NCI-H1930 (cell line): Measurements from ENCODE around the gene DAB2.

Source experiments
- DNase-seq, 2 experiments: peaks; one replicate each; lab custom pipeline; 2025; lab: John Stamatoyannopoulos, UW

Gene DAB2

DNA sequence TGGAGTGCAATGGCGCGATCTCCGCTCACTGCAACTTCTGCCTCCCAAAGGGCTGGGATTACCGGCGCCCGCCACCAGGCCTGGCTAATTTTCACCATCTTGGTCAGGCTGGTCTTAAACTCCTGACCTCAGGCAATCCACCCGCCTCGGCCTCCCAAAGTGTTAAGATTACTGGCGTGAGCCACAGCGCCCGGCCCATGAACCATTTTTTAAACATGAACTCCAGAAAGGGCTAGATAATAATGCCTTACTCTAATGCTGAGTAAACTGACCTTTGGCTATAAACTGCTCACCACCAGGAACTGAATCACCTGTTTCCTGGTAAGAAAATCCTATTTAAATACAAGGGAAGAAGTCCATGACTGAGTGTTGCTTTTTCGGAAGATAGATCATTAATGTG lies 23.2 kb upstream of the DAB2 start:
- no peak for DNase-seq

DNA sequence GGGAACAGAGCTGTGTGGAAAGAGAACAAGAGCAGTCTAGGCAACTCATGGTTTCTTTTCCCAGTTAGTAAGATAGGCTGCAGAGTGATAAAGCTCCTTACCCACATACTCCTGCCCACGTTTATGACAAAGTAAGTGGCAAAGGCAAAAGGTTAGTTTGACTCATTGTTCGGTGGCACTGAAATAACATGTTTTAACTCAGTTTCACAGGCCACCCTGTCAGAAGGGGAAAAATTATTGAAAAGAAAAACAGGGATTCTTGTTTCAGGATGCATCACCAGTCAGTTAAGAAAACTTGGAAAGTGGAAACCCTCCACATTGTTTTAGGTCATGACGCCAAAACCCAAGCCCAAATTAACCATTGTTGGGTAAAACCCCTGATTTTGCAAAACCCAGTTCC lies 22.3 kb upstream of the DAB2 start:
- no peak for DNase-seq

DNA sequence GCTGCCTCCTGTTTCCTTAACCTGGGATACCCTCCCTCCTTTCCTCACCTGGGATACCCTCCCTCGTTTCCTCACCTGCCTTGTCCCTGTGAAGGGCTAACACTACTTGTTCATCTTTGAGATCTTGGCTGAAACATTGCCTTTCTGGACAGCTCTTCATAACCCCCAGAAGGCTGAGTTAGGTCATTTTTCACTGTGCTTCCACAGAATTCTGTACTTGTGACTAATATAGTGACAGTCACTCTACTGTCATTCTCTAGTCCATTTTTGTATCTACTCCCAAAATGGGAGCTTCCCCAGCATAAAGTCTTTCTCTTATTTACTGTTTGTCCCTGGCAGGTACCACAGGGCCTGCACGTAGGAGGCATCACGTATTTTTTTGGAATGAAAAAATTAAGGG lies 21.5 kb upstream of the DAB2 start:
- no peak for DNase-seq

DNA sequence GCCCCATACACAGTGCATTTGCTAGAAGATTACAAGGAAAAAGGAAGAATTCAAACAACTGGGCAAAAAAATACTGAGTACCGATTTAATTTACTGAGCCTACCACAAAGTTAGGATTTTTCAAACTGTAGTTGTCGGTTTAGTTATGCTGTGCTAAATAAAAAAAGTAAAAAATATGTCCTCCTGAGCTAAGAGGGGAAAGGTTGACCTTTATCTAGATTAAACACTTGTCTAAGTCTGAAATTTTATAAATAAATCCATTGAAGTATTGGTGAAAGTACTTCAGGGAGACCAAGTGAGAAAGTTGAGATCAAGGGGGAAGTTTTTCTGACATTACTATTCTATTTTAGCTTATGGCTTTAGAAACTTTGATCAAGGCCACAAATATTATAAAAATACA lies 19.1 kb upstream of the DAB2 start:
- DNase-seq: no peak

DNA sequence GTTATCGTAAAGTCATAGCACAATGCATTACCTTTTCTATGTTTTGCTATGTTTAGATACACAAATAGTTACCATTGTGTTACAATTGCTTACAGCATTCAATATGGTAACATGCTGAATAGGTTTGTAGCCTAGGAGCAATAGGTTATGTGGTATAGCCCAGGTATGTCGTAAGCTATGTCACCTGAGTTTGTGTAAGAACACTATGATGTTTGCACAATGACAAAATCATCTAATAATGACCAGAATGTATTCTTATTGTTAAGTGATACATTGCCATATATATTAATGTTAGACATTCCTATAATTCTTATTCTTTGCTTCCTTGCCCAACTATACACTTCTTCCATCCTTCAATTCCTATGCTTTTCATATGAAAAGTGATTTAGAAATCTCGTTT lies 18.2 kb upstream of the DAB2 start:
- no peak for DNase-seq

DNA sequence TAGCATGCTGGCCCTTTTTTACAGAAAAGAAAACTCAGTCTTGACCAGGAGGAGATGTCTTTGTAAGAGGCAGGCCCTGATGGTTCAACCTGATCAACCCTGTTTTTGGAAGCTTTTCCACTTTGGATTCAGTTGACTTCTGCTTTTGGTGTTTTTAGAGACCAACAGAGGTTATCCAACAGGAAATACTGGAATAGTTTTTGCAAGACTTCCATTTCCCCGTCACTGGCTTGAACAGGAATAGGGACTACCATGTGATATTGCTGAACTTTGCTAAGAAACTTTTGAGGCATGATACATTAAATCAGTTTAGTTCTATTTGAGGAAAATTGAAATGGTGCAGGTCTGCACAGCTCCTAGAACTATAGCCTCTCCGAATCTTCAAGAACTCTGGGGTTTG lies 17.1 kb upstream of the DAB2 start:
- no peak for DNase-seq

DNA sequence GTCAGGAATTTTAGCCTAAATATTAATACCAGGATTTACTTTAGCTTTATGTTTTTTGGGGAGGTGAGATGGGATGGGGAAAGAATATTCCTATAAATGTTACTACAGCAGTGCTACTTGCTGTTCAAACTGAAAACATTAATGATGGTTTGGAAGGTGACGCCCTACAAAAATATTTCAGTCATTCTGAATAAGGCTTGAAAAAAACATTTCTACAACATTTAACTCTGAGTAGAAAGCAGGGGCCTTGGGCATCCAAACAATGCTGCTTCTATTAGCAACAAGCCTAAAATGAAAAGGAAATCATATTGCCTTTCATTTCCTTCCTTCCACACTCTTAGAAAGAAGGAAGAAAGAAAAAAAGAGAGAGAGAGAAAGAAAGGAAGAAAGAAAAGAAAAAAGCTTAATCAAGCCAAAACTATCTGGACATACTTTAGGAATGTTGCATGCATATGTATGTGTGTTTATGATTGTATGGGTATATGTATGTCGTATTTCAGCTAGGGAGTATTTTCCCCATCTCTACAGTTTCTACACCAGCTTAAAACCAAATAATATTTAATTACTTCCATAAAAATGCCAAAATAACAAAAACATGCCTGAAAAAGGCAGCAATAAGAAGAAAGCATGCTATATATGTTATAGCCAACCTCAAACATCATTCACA lies 16.3 kb upstream of the DAB2 start:
- no peak for DNase-seq

DNA sequence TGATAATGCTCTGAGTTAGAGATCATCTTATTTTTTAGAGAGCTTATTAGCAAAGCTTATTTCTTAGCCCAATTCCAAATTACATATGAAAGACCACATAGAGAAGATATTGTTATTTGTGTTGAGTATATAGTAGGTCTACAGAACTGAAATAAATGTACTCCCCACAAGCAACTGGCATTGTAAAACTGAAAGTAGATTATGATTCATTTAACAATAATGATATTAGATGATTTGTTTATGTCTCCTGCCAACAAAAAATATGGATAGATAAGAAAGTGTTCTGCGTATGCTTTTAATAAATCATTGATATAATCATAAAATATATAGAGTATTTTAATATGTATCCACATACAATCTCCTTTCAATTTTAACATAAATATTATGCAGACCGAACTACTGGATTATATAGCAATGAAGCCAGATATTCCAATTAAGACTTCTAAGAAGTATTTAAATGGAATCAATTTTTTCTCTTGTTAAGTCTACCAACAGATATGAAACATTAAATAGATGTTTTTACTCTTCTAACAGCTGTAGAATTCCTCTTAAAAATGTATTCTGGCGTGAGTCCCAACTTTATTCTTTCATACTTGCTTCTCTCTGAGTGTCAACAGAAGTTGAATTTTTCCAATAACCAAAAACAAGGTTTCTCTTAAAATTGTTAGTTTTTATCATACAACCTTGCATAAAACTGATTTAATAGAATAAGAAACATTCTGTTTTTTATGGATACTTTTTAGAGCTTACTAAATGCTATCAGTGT lies 15.6 kb upstream of the DAB2 start:
- no peak for DNase-seq

DNA sequence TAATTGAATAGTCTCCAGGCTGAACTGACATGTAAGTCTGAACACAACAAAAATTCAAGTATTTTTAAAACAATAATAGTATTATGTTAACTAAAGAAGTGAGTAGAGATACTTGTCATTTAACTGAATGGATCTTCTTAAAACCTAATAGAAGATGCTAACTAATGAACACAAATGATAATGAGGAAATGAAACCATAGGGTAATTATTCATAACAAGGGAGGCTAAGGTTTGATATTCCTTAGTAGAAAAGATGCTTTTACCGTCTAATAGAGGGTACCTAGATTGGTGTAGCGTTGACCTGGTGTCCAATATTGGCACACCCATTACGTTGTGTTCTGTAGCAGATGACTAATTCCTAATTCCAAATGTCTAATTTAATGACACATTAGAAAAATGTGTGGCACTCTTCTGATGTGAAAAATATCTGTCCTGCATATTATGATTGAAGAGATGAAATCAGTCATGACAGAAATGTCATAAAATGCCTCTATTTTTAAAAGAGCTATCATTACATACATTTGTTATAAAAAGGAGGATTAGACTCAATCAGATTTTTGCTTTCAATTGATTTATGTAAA lies 14.9 kb upstream of the DAB2 start:
- no peak for DNase-seq

DNA sequence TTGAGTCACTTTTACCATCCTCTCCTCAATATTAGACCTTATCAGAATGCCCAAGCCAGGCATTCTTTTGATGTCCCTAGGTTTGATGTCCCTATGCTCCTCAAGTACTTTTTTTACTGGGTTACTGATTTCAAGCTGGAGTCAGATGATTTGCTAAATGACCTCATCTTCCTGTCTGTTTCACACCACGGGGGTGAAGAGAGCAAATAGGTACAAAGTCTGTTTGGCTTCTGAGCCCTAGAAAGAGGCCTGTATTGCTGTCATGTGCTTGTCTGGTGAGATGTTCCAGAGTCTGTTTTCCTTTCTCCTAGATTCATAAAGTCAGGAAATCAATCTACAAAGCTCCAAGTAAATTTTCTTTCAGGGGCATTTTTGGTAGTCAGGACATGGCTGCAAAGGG lies 12.7 kb upstream of the DAB2 start:
- no peak for DNase-seq

DNA sequence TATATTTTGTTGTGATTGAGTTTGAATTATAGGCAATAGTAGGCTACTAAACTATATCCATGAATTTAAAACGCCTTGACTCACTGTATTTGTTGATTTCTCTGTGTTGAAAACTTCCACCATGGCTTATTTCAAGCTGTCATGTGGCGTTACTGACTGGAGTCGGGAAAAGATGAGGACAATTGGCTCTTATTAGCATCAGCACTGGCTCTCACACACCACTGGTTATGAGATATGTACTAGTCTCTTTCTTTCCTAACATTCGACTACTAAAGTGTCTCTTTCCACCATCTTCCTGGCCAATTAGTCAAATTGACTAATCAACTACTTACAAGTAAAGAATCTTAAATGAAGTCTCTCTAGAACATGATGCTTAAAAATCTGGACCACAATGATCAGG lies 9.1 kb upstream of the DAB2 start:
- DNase-seq: no peak

DNA sequence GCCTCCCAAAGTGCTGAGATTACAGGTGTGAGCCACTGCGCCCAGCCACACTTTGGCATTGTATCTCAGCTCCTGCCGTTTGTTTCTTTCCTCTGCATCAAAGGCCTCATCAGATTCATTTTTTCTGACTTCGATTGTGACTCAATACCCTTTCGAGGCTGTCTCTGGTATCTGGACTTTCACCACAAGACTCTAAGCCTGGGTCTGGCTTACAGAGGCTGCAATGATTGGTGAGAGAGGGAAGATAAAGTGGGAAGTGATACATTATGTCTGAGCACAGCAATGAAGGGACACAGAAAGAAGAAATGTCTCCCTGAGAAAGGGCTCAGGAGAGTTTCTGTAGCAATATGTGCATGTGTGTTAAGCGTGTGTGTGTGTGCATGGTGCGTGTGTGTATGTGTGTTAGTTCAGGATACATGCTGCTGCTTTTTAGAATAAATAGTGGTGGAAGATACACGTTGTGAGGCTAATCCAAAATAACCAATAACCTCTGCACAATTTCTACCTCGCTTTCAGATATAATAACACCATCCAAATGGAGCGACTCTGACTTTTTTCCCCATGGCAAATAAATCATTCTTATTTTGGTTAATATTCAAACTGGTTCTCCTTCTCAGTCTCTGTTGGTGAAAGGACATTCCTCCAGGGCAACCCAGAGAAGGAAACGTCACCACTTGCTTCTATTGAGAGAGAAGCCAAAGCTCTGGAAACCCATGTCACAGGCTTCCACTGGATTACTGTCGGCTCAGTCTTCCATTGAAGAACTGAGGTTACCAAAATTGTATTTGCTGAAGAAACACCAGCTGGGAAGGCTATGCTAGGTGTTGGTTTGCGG lies 8.1 kb upstream of the DAB2 start:
- DNase-seq: no peak

DNA sequence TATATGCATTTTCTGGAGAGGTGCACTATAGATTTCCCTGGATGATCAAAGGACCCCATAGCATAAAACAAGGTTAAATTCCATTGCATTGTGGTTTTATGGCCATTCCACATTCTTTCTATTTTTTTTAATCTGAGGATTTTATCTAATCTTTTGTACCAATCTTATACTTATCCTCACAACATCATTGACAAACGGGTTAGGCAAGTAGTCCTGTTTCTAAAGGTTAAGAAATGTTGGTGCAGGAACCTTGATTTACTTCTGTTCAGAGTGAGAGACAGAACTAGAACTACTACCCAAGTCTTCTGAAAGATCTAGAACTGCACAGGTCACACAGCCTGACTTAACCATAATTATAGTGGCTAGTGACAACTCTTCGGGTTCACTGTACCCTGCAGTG lies 5.7 kb upstream of the DAB2 start:
- no peak for DNase-seq

DNA sequence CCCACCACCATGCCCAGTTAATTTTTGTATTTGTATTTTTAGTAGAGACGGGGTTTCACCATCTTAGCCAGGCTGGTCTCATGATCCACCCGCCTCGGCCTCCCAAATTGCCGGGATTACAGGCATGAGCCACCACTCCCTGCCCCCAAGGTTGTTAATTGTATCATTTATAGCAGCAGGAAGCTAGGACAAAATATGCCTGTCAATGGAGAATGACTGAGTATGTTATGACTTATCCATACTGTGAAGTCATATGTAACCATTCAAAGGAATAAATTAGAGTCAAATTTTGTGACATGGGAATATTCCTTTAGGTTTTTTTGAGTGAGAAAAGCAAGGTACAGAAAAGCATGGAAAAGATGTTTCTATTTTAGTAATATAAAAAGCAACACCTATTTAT lies 3.9 kb upstream of the DAB2 start:
- no peak for DNase-seq

DNA sequence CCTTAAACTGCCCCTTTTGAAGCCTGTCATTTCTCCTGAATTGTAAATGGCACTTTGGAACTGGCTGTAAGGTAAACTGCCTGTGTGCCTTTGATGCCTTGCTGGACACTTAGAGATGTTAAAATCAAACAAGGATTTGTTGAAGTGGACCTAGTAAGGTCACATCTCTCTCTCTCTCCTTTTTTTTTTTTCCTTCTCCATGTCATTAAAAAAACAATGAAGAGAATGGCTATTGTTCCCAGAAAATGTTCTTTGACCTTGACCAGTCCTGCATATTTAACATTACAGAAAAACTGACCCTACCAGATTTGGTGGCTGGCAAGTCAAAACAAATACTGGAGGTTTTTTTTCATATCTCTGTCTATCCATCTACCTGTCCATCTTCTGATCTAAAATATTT lies 2.9 kb upstream of the DAB2 start:
- no peak for DNase-seq

DNA sequence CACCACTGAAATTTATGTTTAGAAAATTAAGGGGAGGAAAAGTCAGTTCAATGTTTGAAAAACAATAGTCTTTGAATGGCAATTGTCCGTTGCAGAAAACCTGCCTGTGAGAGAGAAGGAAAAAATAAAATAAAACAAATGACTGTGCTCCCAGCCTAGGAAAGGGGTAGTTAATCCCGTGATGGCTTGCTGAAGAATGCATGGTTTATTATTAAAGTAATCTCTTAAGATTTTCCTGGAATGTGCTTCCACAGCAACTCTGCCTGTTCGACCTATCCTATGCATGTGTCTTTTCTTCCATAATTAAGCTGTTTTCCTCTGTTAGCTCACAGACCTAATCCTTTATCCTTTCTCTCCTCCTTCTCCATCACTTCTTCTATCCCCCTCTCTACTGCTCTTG lies 2.4 kb upstream of the DAB2 start:
- DNase-seq: no peak

DNA sequence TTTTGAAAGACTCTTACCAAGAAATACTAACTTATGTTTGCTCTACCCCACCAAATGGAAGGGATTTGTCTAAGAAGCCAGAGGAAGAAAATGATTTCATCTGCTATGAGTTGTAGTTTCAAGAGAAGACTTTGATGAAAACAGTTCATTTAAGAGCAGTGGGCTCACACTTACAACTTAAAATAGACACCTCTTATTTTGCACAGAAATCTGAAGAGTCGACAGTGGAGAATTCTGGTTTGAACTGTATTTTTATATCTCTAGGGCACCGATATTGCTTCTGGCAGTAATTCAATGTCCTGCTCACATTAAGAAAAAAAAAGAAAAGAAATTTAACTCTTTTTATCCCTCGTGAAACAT lies 1.9 kb upstream of the DAB2 start:
- DNase-seq: no peak

DNA sequence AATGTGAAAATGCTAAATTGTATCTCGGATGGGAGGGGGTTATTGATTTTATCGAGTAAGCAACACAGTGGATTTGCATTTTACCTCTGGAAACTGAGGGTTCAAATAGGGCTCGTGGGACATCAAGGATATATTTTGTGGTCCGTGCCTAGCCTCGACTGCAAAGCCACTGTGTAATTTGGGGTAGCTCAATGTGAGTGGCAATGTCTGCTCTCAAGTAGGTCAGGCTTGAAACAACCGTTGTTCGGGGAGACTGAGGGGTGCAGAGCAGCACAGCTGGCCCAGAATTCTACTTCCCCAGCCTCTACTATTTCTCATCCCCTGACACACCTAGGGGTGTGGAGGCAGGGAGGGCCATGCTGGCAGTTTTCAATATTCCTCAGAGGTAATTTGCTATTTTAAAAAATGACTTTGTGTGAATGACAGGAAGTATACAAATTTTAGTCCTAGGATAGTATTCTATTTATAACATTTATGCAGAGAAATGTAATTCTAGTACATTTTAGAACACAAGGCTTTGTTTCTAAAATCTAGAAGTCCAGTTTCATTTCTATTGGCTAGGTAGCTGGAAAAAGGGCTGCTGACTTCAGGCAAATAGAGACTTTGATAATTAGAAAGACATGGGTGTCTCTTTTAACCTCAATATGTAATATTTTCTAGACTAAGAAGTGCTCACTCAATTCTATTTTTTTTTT lies 1.4 kb upstream of the DAB2 start:
- no peak for DNase-seq

DNA sequence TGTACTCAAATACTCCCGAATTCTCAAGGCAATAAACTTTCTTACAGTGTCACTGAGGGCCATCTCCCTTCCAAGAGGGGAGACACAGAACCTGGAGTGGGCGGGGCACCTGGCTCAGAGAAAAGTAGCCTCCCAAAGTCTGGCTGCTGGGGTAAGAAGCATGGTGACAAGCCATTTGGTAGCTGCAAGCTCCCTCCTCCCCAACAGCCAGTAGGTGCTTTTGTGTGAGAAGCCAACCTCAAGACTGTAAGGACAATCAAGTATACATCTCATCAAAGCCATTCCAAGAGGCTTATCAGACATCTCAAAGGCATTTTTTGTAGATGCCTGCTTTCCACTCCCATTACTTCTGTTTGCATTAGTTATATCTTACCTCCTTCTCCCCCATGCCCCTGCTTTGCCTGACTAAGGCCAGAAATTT lies 1.4 kb downstream of the DAB2 start:
- DNase-seq: no peak

DNA sequence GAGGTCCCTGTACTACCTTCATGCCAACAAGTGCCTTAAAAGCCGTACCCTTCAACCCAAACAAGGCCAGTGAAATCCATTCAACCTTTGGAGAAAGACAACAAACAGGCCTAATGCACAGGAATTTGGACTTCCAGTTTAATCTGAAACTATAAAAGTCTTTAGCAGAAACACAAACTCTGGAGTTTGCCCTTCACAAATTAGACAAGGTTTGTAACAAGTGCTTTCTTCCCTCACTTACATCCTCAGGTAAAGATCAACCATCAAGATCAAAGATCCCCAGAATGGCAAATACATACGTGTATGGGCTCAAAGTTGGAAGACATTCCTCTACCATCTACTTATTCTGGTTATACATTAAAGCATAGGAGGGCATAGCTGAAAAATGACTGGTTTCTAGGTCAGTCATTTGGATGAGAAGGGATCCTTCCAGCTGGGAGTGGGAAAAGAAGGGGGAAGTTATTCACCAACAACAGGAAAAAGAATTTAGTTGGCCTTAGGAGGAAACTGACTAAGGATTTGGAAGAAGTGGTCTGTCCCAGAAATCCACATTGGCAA lies 2.0 kb downstream of the DAB2 start:
- no peak for DNase-seq

DNA sequence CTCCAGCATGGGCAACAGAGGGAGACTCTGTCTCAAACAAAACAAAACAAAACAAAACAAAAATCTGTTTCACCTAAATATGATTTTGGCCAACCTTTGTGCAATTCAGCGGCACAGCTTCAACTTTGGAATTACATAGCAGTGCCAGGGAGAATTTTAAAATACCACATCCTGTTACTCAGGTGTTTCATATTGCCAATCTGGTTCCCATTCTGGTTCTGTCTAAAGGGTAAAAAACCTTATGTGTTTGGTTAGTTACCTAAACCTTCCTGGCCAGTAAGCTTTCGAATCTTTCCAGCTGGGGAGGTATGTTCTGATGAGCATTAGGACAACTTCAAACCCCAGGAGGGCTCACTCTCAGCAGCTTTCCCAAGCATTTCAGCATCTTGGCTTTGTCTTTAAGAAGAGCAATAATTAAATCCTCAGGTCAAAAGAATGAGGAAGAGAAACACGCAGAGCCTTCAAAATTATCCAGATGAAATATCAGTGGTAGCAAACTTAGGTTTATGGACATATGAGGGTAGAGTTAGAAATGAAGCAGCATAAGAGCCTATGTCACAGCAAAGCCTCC lies 2.7 kb downstream of the DAB2 start:
- DNase-seq: no peak
